AG09309 (cell line): ENCODE measurements around the gene VAMP8.
A peak's percentile ranks its signal among the peaks of the same experiment; 100 is the strongest.
"Not testable (repeated sequence)": the region's sequence is repeated elsewhere in the genome, so short reads cannot be mapped to it uniquely, and the experiment has no call there.

Experiments
- DNase-seq: peaks from one replicate; pipeline ENCODE4 v3.0.0-alpha.2; 2010; ENCODE audit warnings: low read depth
- H3K4me3 ChIP-seq: 2 replicates; pipeline ENCODE4 v1.5.1; 2011; ENCODE audit warnings: mild to moderate bottlenecking, low read depth, low read length, moderate library complexity; ENCODE audit not compliant: control insufficient read depth
- TF ChIP-seq, protein P1 (sequence below): IDR thresholded peaks from 2 replicates; pipeline ENCODE4 v1.5.1; 2011; ENCODE audit warnings: mild to moderate bottlenecking, low read depth, low read length, inconsistent platforms; ENCODE audit not compliant: insufficient read depth, control insufficient read depth; ENCODE audit errors: missing control alignments

The VAMP8 gene

DNA sequence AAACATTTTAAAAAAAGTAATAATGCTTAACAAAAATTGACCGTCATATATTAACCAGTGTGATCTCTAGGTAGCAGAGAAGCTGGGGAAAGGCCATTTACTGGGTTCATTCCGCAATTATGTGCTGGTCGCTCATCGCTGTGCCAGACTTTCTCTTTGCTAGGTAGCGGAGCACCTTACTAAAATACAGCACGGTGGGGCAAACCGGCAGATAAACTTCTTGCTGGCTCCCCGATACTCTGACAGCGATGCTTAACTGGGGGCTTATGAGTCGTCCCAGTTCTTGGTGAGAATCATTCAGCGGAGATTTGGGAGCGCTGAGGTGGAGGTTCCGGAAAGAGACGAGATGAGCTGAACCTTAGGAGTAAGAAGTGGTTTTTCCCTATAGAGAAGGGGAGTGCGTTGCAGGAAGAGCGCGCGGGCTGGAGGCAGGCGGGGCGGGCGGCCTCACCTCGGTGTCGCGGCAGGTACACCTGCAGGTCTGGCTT, 33.9 kb downstream of the VAMP8 start:
- DNase-seq = no peak
- H3K4me3 ChIP-seq = peak overlapping the region; percentile 74
- TF ChIP-seq, protein P1, sequence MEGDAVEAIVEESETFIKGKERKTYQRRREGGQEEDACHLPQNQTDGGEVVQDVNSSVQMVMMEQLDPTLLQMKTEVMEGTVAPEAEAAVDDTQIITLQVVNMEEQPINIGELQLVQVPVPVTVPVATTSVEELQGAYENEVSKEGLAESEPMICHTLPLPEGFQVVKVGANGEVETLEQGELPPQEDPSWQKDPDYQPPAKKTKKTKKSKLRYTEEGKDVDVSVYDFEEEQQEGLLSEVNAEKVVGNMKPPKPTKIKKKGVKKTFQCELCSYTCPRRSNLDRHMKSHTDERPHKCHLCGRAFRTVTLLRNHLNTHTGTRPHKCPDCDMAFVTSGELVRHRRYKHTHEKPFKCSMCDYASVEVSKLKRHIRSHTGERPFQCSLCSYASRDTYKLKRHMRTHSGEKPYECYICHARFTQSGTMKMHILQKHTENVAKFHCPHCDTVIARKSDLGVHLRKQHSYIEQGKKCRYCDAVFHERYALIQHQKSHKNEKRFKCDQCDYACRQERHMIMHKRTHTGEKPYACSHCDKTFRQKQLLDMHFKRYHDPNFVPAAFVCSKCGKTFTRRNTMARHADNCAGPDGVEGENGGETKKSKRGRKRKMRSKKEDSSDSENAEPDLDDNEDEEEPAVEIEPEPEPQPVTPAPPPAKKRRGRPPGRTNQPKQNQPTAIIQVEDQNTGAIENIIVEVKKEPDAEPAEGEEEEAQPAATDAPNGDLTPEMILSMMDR = no peak

DNA sequence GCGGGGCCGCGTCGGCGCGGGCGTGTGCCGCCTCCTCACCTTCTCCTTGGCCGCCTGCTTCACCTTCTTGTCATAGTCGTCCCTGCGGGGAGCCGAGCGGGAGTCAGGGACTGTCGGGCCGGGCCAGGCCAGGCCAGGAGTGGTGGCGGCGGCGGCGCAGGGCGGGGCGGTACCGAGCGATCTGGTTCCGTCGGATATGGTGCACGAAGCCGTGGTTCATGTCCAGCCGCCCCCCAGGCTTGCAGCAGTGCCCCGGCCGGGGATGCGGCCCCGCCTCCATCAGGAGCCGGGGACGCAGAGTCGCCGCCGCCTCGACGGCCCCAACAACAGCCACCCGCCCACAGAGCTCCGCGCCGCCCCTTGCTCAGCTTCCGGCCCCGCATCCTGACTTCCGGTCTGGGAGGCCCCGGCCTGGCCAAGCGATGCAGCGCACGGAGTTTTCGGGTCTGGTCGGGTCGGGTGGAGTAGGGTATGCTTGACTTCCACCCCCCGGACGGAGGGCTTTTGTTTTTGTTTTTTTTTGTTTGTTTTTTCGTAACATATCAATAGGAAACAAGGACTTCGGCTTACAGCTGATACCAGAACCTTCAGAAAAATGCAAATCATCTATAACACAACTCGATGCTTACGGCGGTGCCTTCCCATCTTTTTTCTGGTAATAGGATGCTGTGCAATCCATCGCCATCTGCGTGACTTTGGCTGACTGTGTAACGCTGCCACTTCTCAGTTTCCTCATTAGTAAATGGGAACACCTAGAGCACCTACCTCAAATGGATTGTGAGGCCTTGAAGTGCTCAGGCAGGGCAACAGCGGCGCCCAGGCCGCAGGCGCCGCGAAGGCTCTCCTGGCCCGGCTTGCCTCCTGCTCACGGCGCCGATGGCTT, 34.6 kb downstream of the VAMP8 start, which contains the start of gene C2orf68:
TSS of gene C2orf68 (minus strand) at position 362 of the 883 bp plus-strand sequence. CDS start at position 280, 82 bp downstream.
- DNase-seq = no peak
- TF ChIP-seq, protein P1 = no peak
- H3K4me3 ChIP-seq = peak within 1 kb of the TSS; percentile 74

DNA sequence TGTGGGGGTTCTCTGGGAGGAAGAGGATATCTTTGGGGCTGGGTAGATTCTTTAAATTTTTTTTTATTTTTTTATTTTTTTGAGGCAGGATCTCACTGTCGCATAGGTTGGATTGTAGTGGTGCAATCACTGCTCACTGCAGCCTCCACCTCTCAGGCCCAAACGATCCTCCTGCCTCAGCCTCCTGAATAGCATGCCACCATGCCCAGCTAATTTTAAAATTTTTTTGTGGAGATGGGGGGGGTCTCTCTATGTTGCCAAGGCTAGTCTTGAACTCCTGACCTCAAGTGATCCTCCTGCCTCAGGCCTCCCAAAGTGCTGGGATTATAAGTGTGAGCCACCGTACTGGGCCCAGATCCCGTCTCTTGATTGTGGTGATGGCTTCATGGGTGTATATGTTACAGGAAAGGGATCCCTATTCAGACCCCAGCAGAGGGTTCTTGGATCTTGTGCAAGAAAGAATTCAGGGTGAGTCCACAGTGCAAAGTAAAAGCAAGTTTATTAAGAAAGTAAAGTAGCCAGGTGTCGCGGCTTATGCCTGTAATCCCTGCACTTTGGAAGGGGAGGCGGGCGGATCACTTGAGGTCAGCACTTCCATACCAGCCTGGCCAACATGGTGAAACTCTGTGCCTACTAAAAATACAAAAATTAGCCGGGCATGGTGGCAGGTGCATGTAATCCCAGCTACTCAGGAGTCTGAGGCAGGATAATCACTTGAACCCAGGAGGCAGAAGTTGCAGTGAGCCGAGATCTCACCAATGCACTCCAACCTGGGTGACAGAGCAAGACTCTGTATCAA, 36.5 kb downstream of the VAMP8 start:
- TF ChIP-seq, protein P1 = no peak
- no peak overlapping the region for H3K4me3 ChIP-seq
- DNase-seq = no peak

DNA sequence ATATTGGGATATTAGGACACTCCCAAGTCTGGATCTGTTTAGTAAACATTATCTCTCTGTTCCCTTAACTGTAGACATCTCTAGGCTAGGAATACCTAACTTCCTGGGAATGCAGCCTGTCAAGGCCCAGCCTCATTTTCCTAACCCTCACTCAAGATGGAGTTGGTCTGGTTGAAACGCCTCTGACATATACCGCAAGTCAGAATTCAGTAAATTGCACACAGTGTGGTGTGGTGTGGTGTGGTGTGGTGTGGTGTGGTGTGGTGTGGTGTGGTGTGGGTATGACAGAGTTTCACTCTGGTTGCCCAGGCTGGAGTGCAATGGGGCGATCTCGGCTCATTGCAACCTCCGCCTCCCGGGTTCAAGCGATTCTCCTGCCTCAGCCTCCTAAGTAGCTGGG, 37.4 kb downstream of the VAMP8 start:
- not testable (repeated sequence) for DNase-seq, H3K4me3 ChIP-seq

DNA sequence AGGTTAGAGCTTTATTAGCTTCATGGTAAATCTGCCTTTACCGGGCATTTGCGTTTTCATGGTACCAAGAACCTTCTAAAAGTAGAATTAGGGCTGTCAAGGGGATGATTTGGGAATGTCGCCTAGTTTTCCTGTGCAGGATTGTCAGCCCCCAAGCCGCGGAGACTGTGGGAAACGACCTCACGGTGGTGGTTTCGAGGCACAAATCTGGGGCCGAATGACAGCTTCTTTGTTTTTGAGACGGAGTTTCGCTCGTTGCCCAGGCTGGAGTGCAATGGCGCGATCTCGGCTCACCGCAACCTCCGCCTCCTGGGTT, 38.0 kb downstream of the VAMP8 start:
- no peak overlapping the region for H3K4me3 ChIP-seq
- TF ChIP-seq, protein P1 = no peak
- no peak for DNase-seq

DNA sequence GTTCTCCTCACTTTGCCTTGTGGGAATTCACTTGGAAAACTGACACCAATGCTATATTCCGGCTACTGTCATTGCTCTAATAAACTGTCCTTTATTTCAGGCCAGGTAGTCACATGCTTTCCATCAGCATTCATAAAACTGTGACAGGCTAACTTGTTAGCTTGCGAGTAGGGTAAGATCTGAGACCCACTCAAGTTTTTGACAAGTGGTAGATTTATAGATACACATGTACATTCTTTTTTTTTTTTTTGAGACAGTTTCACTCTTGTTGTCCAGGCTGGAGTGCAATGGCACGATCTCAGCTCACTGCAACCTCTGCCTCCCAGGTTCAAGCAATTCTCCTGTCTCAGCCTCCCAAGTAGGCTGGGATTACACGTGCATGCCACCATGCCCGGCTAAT, 40.3 kb downstream of the VAMP8 start:
- DNase-seq, H3K4me3 ChIP-seq: not testable (repeated sequence)

DNA sequence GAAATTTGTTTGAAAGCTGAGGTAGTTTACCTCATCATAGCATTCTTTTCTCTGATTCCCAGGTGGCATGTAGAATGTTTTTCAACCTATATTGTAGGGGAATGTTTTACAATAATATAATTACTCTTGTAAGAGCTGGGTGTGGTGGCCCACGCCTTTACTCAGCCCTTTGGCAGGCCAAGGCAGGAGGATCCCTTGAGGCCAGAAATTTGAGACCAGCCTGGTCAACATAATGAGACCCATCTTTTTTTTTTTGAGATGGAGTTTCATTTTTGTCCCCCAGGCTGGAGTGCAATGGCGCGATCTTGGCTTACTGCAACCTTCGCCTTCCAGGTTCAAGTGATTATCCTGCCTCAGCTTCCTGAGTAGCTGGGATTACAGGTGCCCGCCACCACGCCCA, 42.2 kb downstream of the VAMP8 start:
- TF ChIP-seq, protein P1 = no peak
- DNase-seq = no peak
- no peak overlapping the region for H3K4me3 ChIP-seq
